Liver (tissue), 9 donors: Measurements from ENCODE around the gene NOTCH1. TPM values are rescaled to one million over a fixed set of nuclear protein-coding genes. Genes with fewer than 3 reads are reported as not detected.

Experiments
- DNase-seq: peaks from one replicate; pipeline ENCODE4 v3.0.0-alpha.2; 2017; ENCODE audit warnings: low spot score
- H3K27ac ChIP-seq, 2 donors: one replicate each; pipeline ENCODE4 v1.7.0; 2013; ENCODE audit warnings: inconsistent platforms in 2 of 2, low read length in 2 of 2, control low read depth in 1 of 2, low read depth in 1 of 2, mild to moderate bottlenecking in 1 of 2
- H3K27me3 ChIP-seq, 4 donors: one replicate each; pipeline versions ENCODE4 v1.6.1 to v1.7.0; 2013; ENCODE audit warnings: low read length in 3 of 4, inconsistent platforms in 1 of 4, mild to moderate bottlenecking in 1 of 4, moderate library complexity in 1 of 4; ENCODE audit not compliant: control insufficient read depth in 4 of 4, insufficient read depth in 4 of 4
- H3K36me3 ChIP-seq, 4 donors: one replicate each; pipeline versions ENCODE4 v1.6.1 to v1.7.0; 2013; ENCODE audit warnings: low read length in 3 of 4, mild to moderate bottlenecking in 3 of 4, low read depth in 1 of 4, moderate library complexity in 1 of 4; ENCODE audit not compliant: control insufficient read depth in 4 of 4, insufficient read depth in 3 of 4
- H3K4me1 ChIP-seq, 4 donors: one replicate each; pipeline versions ENCODE4 v1.6.1 to v1.7.0; 2013; ENCODE audit warnings: low read length in 3 of 4, mild to moderate bottlenecking in 3 of 4, moderate library complexity in 1 of 4; ENCODE audit not compliant: control insufficient read depth in 4 of 4, insufficient read depth in 4 of 4
- H3K4me3 ChIP-seq, 3 donors: one replicate each; pipeline versions ENCODE4 v1.6.1 to v1.7.0; 2013; ENCODE audit warnings: low read length in 3 of 3, control low read depth in 1 of 3, low read depth in 1 of 3, mild to moderate bottlenecking in 1 of 3
- H3K9ac ChIP-seq, 2 donors: one replicate each; pipeline ENCODE4 v1.7.0; 2013; ENCODE audit warnings: low read length in 2 of 2, mild to moderate bottlenecking in 2 of 2, moderate library complexity in 2 of 2, control low read depth in 1 of 2, low read depth in 1 of 2
- H3K9me3 ChIP-seq, 4 donors: one replicate each; pipeline versions ENCODE4 v1.6.1 to v1.7.0; 2013; ENCODE audit warnings: low read length in 3 of 4; ENCODE audit not compliant: control insufficient read depth in 4 of 4
- CTCF ChIP-seq: fragments of 150-350 bp; IDR thresholded peaks from 2 replicates; pipeline ENCODE4 v1.5.1; 2017; ENCODE audit warnings: improper control_type of control experiment, low read depth, low read length; ENCODE audit not compliant: missing input control
- EGR1 ChIP-seq, 2 donors: IDR thresholded peaks; 2 replicates each; pipeline ENCODE4 v1.6.1; 2016 to 2018; ENCODE audit warnings: antibody characterized with exemption in 2 of 2, low read depth in 2 of 2
- FOXA1 ChIP-seq: IDR thresholded peaks from 2 replicates; pipeline ENCODE4 v1.6.1; 2016; ENCODE audit warnings: antibody characterized with exemption
- FOXA2 ChIP-seq: IDR thresholded peaks from 2 replicates; pipeline ENCODE4 v1.6.1; 2016; ENCODE audit warnings: antibody characterized with exemption
- GABPA ChIP-seq, 2 donors: IDR thresholded peaks in 1 of 2; conservative IDR thresholded peaks in 1 of 2; 2 replicates each; pipeline ENCODE4 v1.6.1; 2016; ENCODE audit warnings: antibody characterized with exemption in 2 of 2, mild to moderate bottlenecking in 1 of 2, moderate library complexity in 1 of 2
- HNF4A ChIP-seq, 2 donors: conservative IDR thresholded peaks; 2 replicates each; pipeline ENCODE4 v1.6.1; 2016; ENCODE audit warnings: antibody characterized with exemption in 2 of 2, mild to moderate bottlenecking in 2 of 2
- HNF4G ChIP-seq: IDR thresholded peaks from 2 replicates; pipeline ENCODE4 v1.6.1; 2016; ENCODE audit warnings: antibody characterized with exemption
- JUND ChIP-seq, 2 donors: IDR thresholded peaks; 2 replicates each; pipeline ENCODE4 v1.6.1; 2016; ENCODE audit warnings: antibody characterized with exemption in 2 of 2
- NR2F2 ChIP-seq: IDR thresholded peaks from 2 replicates; pipeline ENCODE4 v1.6.1; 2016; ENCODE audit warnings: antibody characterized with exemption
- RAD21 ChIP-seq, 2 donors: IDR thresholded peaks; 2 replicates each; pipeline ENCODE4 v1.6.1; 2016; ENCODE audit warnings: antibody characterized with exemption in 2 of 2, mild to moderate bottlenecking in 2 of 2
- RXRA ChIP-seq, 2 donors: IDR thresholded peaks; 2 replicates each; pipeline ENCODE4 v1.6.1; 2017 to 2018; ENCODE audit warnings: antibody characterized with exemption in 2 of 2, mild to moderate bottlenecking in 1 of 2
- SP1 ChIP-seq: IDR thresholded peaks from 2 replicates; pipeline ENCODE4 v1.6.1; 2018; ENCODE audit warnings: antibody characterized with exemption, mild to moderate bottlenecking
- TAF1 ChIP-seq: conservative IDR thresholded peaks from 2 replicates; pipeline ENCODE4 v1.6.1; 2016; ENCODE audit warnings: antibody characterized with exemption, mild to moderate bottlenecking
- ZBTB33 ChIP-seq: IDR thresholded peaks from 2 replicates; pipeline ENCODE4 v1.6.1; 2016; ENCODE audit warnings: antibody characterized with exemption
- WGBS: extraction: QIAGEN DNeasy Blood & Tissue Kit; methylation state at CpG from one replicate; pipeline ENCODE4 v1.1.7; 2013; 5-methylcytosine and 5-hydroxymethylcytosine counted together
- polyA plus RNA-seq, 2 donors: library from polyadenylated mRNA; stranded (reverse) in 1 of 2; unstranded in 1 of 2; fragments of 200-250 nt in 1 of 2; fragments of >200 nt in 1 of 2; fragmentation: Nextera tagmentation in 1 of 2; extraction: Ambion mirVana in 1 of 2; gene quantifications; one replicate each; pipeline versions ENCODE4 v1.2.1 to v1.2.3, GENCODE V29; 2013 to 2015
- total RNA-seq, 2 donors: library from RNA; depleted of rRNA; stranded (reverse); fragments of >200 nt; gene quantifications; one replicate each; pipeline ENCODE4 v1.2.3, GENCODE V29; 2014
- TF ChIP-seq, protein P1 (sequence below): IDR thresholded peaks from 2 replicates; pipeline ENCODE4 v1.6.1; 2016; ENCODE audit warnings: antibody characterized with exemption
- TF ChIP-seq, protein P2 (sequence below): IDR thresholded peaks from 2 replicates; pipeline ENCODE4 v1.6.1; 2016; ENCODE audit warnings: antibody characterized with exemption
- TF ChIP-seq, protein P3 (sequence below): IDR thresholded peaks from 2 replicates; pipeline ENCODE4 v1.6.1; 2016; ENCODE audit warnings: antibody characterized with exemption, mild to moderate bottlenecking
- donor health status: healthy.
- donor health status: healthy.
- donor health status: healthy.
- donor health status: healthy.
- donor health status: healthy.

NOTCH1 gene
- total and polyA plus RNA-seq, 4 donors = 2.4 to 22.3 (median 8.5) TPM

DNA sequence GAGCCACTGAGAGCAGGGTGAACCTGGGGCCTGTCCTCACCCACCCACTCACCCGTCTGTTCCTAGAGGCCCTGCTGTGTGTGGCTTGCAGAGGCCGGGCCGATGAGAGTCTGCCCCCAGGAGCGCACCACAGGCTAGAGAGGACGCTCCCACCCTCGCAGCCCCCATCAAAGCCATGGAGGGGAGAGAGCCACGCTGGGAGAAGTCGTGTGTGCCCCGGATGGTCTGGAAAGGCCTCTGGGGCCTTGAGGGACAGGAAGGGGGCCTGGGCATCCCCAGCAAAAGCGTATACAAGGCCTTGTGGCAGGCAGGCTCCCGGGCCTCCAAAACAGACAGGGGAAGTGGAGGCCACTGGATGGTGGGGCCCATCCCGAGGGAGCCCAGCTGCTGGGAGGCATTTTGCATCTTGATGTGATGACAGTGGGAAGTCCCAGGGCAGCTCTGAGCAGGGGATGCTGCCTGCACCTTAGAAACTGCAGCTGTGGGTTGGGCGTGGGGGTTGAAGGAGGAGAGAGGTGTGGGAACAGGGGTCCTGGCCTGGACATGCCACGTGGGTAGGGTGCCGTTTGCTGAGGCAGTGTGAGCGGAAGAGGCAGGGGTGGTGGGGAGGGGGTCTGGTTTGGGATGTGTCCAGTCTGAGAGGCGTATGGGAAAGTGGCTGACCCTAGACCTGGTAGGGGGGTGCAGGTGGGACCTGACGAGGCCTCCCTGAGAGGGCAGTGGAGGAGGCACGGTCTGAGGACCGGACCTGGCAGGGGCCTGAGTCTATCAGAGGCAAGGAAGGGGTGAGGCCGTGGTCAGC lies 43.0 kb upstream of the NOTCH1 start:
- 79% methylated on average over 21 of the region's 21 CpGs for WGBS

DNA sequence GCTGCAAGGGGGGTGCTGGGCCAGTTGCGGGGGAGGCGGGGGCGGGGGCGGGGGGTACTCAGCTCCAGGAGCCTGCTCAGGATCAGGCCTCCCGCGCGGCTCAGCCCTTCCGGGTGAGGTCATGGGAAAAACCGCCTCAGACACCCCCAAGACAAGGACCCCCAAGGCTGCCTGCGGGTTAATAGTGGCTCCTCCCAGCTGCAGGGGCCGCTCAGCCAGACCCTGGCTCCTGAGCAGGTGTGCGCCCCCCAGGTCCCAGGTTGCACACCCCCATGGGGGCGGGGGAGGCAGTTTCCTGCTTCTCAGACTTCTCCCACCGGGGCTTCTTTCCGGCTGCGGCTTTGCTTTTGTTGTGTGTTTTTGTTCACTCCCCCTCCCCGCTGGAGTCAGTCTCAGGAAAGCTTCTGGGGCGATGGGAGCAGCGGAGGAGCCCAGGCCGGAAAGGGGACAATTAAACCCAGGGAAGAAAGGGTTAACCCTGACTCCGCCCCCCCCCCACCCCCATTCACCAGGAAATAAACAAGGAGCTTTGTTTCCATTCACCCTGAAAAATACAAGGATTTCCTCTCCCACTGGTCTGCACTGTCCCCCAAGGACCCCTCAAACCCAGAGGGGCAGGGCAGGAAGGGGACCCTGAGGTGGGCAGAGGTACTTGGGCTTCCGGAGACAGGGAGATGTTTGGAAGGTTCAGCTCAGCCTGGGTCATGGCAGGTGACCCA lies 42.3 kb upstream of the NOTCH1 start:
- Histone ChIP-seq H3K4me1 (peaks cover 0 to 26% (median 4%) of the 10 kb centered on the region in 4 donors), H3K27me3 (no peaks in the 10 kb centered on the region), H3K9me3 (no peaks in the 10 kb centered on the region), H3K27ac (no peak overlapping the region), H3K36me3 (no peaks in the 10 kb centered on the region), H3K4me3 (no peak overlapping the region), H3K9ac (no peak overlapping the region)
- TF ChIP-seq RAD21 (IDR thresholded peaks at IDR 0.05) (no peak), ZBTB33 (no peak), FOXA2 (no peak), CTCF (no peak), HNF4G (no peak), SP1 (no peak), RXRA (IDR thresholded peaks at IDR 0.05) (no peak), EGR1 (IDR thresholded peaks at IDR 0.05; ENCODE audit: low read depth in 2 of 2) (no peak), HNF4A (conservative IDR thresholded peaks at IDR 0.05) (no peak), JUND (IDR thresholded peaks at IDR 0.05) (no peak), FOXA1 (no peak), GABPA (IDR thresholded peaks at IDR 0.05 in 1 of 2, conservative IDR thresholded peaks at IDR 0.05 in 1 of 2) (no peak), TAF1 (no peak), NR2F2 (no peak)
- TF ChIP-seq, protein P1, sequence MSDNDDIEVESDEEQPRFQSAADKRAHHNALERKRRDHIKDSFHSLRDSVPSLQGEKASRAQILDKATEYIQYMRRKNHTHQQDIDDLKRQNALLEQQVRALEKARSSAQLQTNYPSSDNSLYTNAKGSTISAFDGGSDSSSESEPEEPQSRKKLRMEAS = no peak
- TF ChIP-seq, protein P2, sequence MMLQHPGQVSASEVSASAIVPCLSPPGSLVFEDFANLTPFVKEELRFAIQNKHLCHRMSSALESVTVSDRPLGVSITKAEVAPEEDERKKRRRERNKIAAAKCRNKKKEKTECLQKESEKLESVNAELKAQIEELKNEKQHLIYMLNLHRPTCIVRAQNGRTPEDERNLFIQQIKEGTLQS = no peak
- TF ChIP-seq, protein P3, sequence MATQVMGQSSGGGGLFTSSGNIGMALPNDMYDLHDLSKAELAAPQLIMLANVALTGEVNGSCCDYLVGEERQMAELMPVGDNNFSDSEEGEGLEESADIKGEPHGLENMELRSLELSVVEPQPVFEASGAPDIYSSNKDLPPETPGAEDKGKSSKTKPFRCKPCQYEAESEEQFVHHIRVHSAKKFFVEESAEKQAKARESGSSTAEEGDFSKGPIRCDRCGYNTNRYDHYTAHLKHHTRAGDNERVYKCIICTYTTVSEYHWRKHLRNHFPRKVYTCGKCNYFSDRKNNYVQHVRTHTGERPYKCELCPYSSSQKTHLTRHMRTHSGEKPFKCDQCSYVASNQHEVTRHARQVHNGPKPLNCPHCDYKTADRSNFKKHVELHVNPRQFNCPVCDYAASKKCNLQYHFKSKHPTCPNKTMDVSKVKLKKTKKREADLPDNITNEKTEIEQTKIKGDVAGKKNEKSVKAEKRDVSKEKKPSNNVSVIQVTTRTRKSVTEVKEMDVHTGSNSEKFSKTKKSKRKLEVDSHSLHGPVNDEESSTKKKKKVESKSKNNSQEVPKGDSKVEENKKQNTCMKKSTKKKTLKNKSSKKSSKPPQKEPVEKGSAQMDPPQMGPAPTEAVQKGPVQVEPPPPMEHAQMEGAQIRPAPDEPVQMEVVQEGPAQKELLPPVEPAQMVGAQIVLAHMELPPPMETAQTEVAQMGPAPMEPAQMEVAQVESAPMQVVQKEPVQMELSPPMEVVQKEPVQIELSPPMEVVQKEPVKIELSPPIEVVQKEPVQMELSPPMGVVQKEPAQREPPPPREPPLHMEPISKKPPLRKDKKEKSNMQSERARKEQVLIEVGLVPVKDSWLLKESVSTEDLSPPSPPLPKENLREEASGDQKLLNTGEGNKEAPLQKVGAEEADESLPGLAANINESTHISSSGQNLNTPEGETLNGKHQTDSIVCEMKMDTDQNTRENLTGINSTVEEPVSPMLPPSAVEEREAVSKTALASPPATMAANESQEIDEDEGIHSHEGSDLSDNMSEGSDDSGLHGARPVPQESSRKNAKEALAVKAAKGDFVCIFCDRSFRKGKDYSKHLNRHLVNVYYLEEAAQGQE = no peak
- no peak for DNase-seq
- WGBS = 33% methylated on average over 22 of the region's 22 CpGs

More for the DNA sequence above, 43.0 kb upstream of the NOTCH1 start:
- Histone ChIP-seq H3K9me3 (no peaks in the 10 kb centered on the region), H3K4me1 (peaks cover 0 to 26% (median 4%) of the 10 kb centered on the region in 4 donors), H3K27ac (no peak overlapping the region), H3K4me3 (no peak overlapping the region), H3K9ac (no peak overlapping the region), H3K27me3 (no peaks in the 10 kb centered on the region), H3K36me3 (no peaks in the 10 kb centered on the region)
- no peak for TF ChIP-seq SP1
- no peak for TF ChIP-seq FOXA2
- TF ChIP-seq TAF1 = no peak
- TF ChIP-seq HNF4A (conservative IDR thresholded peaks at IDR 0.05) = no peak
- no peak for DNase-seq
